Naive B cell (primary cell): Measurements from ENCODE around the gene MS4A10. TPM values are rescaled to one million over a fixed set of nuclear protein-coding genes. Genes with fewer than 3 reads are reported as not detected.
A peak's percentile ranks its signal among the peaks of the same experiment; 100 is the strongest.

Experiments
- ATAC-seq, 2 donors: fragments of 150-1000 bp; cut with Tn5 transposase; 2 replicates each; pipeline ENCODE4 v1.10.0; 2021; ENCODE audit warnings: low read depth in 2 of 2, mild to moderate bottlenecking in 2 of 2, moderate library complexity in 2 of 2
- DNase-seq: peaks from one replicate; pipeline ENCODE4 v3.0.0; 2022
- H3K27ac Mint-ChIP-seq, 6 donors: one replicate each; pipeline ENCODE4 v1.8.0; 2020 to 2022; ENCODE audit warnings: mild to moderate bottlenecking in 6 of 6, mixed read lengths in 6 of 6, moderate library complexity in 5 of 6, inconsistent platforms in 2 of 6
- H3K27me3 Mint-ChIP-seq, 3 donors: one replicate each; pipeline ENCODE4 v1.8.0; 2021 to 2022; ENCODE audit warnings: mixed read lengths in 3 of 3, mild to moderate bottlenecking in 1 of 3
- H3K36me3 Mint-ChIP-seq, 2 donors: one replicate each; pipeline ENCODE4 v1.8.0; 2020 to 2022; ENCODE audit warnings: mixed read lengths in 2 of 2, inconsistent platforms in 1 of 2, mild to moderate bottlenecking in 1 of 2
- H3K4me1 Mint-ChIP-seq, 3 donors: one replicate each; pipeline ENCODE4 v1.8.0; 2020 to 2022; ENCODE audit warnings: mixed read lengths in 3 of 3, inconsistent platforms in 1 of 3, mild to moderate bottlenecking in 1 of 3, moderate library complexity in 1 of 3
- H3K4me3 Mint-ChIP-seq, 8 donors: one replicate each; pipeline ENCODE4 v1.8.0; 2020 to 2022; ENCODE audit warnings: mild to moderate bottlenecking in 8 of 8, mixed read lengths in 8 of 8, moderate library complexity in 8 of 8, inconsistent platforms in 2 of 8
- H3K9me3 Mint-ChIP-seq, 7 donors: one replicate each; pipeline ENCODE4 v1.8.0; 2020 to 2022; ENCODE audit warnings: mixed read lengths in 7 of 7, mild to moderate bottlenecking in 5 of 7, inconsistent platforms in 2 of 7, moderate library complexity in 1 of 7
- polyA plus RNA-seq, 6 donors: library from polyadenylated mRNA; unstranded; fragments of 300-500 nt; fragmentation: Illumina TruSeq; gene quantifications; one replicate each; pipeline ENCODE4 v1.2.3, GENCODE V29; 2021; ENCODE audit warnings: low read depth in 6 of 6

The MS4A10 gene
- polyA plus RNA-seq, 6 donors from 2014 or later = not detected

GRCh38 chr11:60844045-60844869 lies 59.1 kb downstream of the MS4A10 start:
- no peak for DNase-seq
- peak overlapping the region in 4 of 6 donors; percentile 8 to 88 (median 40) for H3K27ac Mint-ChIP-seq
- peaks cover 46 to 51% (median 49%) of the 10 kb centered on the region in 3 donors for H3K4me1 Mint-ChIP-seq
- H3K4me3 Mint-ChIP-seq = peak overlapping the region; percentile 59 to 97 (median 90)
- no peak for ATAC-seq
- no peaks in the 10 kb centered on the region for H3K9me3 Mint-ChIP-seq
- peaks cover 0 to 7% of the 10 kb centered on the region in 2 donors for H3K36me3 Mint-ChIP-seq
- no peaks in the 10 kb centered on the region for H3K27me3 Mint-ChIP-seq

- Mint-ChIP-seq H3K27me3 (no peaks in the 10 kb centered on the region), H3K27ac (peak overlapping the region in 2 of 6 donors; percentile 8 to 88), H3K4me3 (peak overlapping the region in 6 of 8 donors; percentile 14 to 97 (median 80)), H3K4me1 (peaks cover 43 to 51% (median 49%) of the 10 kb centered on the region in 3 donors), H3K9me3 (no peaks in the 10 kb centered on the region), H3K36me3 (peaks cover 0 to 11% of the 10 kb centered on the region in 2 donors)
- no peak for ATAC-seq
- no peak for DNase-seq
Measured at GRCh38 chr11:60844870-60845221, 59.7 kb downstream of the MS4A10 start.

GRCh38 chr11:60845338-60845737 lies 60.2 kb downstream of the MS4A10 start:
- peaks cover 43 to 51% (median 49%) of the 10 kb centered on the region in 3 donors for H3K4me1 Mint-ChIP-seq

GRCh38 chr11:60847281-60847680 lies 62.1 kb downstream of the MS4A10 start:
- H3K4me1 Mint-ChIP-seq = peaks cover 33 to 37% (median 36%) of the 10 kb centered on the region in 3 donors
- DNase-seq = no peak
- H3K27me3 Mint-ChIP-seq = no peaks in the 10 kb centered on the region
- no peak overlapping the region for H3K4me3 Mint-ChIP-seq
- peaks cover 8 to 35% of the 10 kb centered on the region in 2 donors for H3K36me3 Mint-ChIP-seq
- no peak overlapping the region for H3K27ac Mint-ChIP-seq
- H3K9me3 Mint-ChIP-seq = no peaks in the 10 kb centered on the region
- no peak for ATAC-seq

More at GRCh38 chr11:60845338-60845737, 60.2 kb downstream of the MS4A10 start:
- H3K4me3 Mint-ChIP-seq = peak overlapping the region in 1 of 8 donors; percentile 89
- H3K27me3 Mint-ChIP-seq = no peaks in the 10 kb centered on the region
- DNase-seq = no peak
- ATAC-seq = no peak
- peak overlapping the region in 3 of 6 donors; percentile 3 to 11 (median 9) for H3K27ac Mint-ChIP-seq
- peaks cover 0 to 16% of the 10 kb centered on the region in 2 donors for H3K36me3 Mint-ChIP-seq
- no peaks in the 10 kb centered on the region for H3K9me3 Mint-ChIP-seq

- no peak overlapping the region for H3K4me3 Mint-ChIP-seq
- ATAC-seq (no peak), DNase-seq (no peak)
- H3K27ac Mint-ChIP-seq = no peak overlapping the region
- no peaks in the 10 kb centered on the region for H3K9me3 Mint-ChIP-seq
- H3K27me3 Mint-ChIP-seq = no peaks in the 10 kb centered on the region
- H3K36me3 Mint-ChIP-seq = peaks cover 8 to 36% of the 10 kb centered on the region in 2 donors
- H3K4me1 Mint-ChIP-seq = peaks cover 28 to 30% (median 30%) of the 10 kb centered on the region in 3 donors
Measured at GRCh38 chr11:60847896-60848295, 62.8 kb downstream of the MS4A10 start.

GRCh38 chr11:60848714-60849151 lies 63.6 kb downstream of the MS4A10 start:
- Mint-ChIP-seq H3K4me1 (peaks cover 19 to 22% (median 22%) of the 10 kb centered on the region in 3 donors), H3K4me3 (no peak overlapping the region), H3K27ac (no peak overlapping the region), H3K36me3 (peaks cover 8 to 43% of the 10 kb centered on the region in 2 donors), H3K9me3 (no peaks in the 10 kb centered on the region), H3K27me3 (no peaks in the 10 kb centered on the region)
- no peak for ATAC-seq
- DNase-seq = no peak

GRCh38 chr11:60849641-60850520 lies 64.7 kb downstream of the MS4A10 start:
- DNase-seq = no peak
- no peaks in the 10 kb centered on the region for H3K27me3 Mint-ChIP-seq
- ATAC-seq = no peak
- peaks cover 8 to 43% of the 10 kb centered on the region in 2 donors for H3K36me3 Mint-ChIP-seq
- peak overlapping the region in 1 of 8 donors; percentile 33 for H3K4me3 Mint-ChIP-seq
- no peak overlapping the region for H3K27ac Mint-ChIP-seq
- no peaks in the 10 kb centered on the region for H3K9me3 Mint-ChIP-seq
- H3K4me1 Mint-ChIP-seq = peaks cover 8 to 11% (median 10%) of the 10 kb centered on the region in 3 donors

Other genes starting within 250 kb of the MS4A10 start
- gene MS4A8, start 85.7 kb upstream of the MS4A10 start, polyA plus RNA-seq = not detected
- not detected for gene MS4A18, start 60.6 kb upstream of the MS4A10 start, polyA plus RNA-seq
- gene MS4A15, start 28.5 kb upstream of the MS4A10 start, polyA plus RNA-seq = not detected
- gene CCDC86, start 56.8 kb downstream of the MS4A10 start, polyA plus RNA-seq = 10 to 100 TPM; 12.9 to 23.7 (median 14.7) TPM
- gene PTGDR2, start 70.6 kb downstream of the MS4A10 start, polyA plus RNA-seq = not detected
- gene ZP1, start 82.2 kb downstream of the MS4A10 start, polyA plus RNA-seq = not detected
- 10 to 100 TPM in 5 of 6 donors, 1 to 10 TPM in 1; 5.6 to 19.3 (median 15.6) TPM for gene PRPF19, start 121.3 kb downstream of the MS4A10 start, polyA plus RNA-seq
- 100 to 1,000 TPM; 286 to 521 (median 315) TPM for gene TMEM109, start 128.8 kb downstream of the MS4A10 start, polyA plus RNA-seq
- gene TMEM132A, start 139.1 kb downstream of the MS4A10 start, polyA plus RNA-seq = 1 to 10 TPM in 1 of 6 donors, under 1 TPM in 3, not detected in 2; 0.23 to 1.2 (median 0.40) TPM
- 10 to 100 TPM in 5 of 6 donors, 1 to 10 TPM in 1; 7.0 to 18.1 (median 15.9) TPM for gene SLC15A3, start 166.8 kb downstream of the MS4A10 start, polyA plus RNA-seq
- gene CD6, start 186.3 kb downstream of the MS4A10 start, polyA plus RNA-seq = 10 to 100 TPM in 4 of 6 donors, 1 to 10 TPM in 2; 6.4 to 25.2 (median 10.8) TPM